HCT116 (cell line): Measurements from ENCODE around the gene PACRG. TPM values are rescaled to one million over a fixed set of nuclear protein-coding genes. Genes with fewer than 3 reads are reported as not detected.

Experiments
- ATAC-seq: fragments of 200-7000 bp; cut with Tn5 transposase; 2 replicates; pipeline ENCODE4 v1.9.1; 2020; ENCODE audit warnings: mild to moderate bottlenecking, moderate library complexity
- BruUV-seq: library from RNA; stranded (reverse); fragments of 400-500 nt; replicated peaks from 2 replicates; lab custom pipeline; 2021; lab: Mats Ljungman, UMichigan
- CTCF ChIA-PET: fragments of 300-600 bp; sonication (Branson Sonifier 250); formaldehyde crosslinking; loops from one replicate; lab custom pipeline; 2021; ENCODE audit warnings: antibody characterized with exemption; lab: Charles Lee
- POLR2A ChIA-PET: fragments of 300-600, 350-600 bp; sonication (Branson Sonifier 250); formaldehyde crosslinking; loops from one replicate; lab custom pipeline; 2021; ENCODE audit warnings: antibody characterized with exemption; lab: Charles Lee
- RAD21 ChIA-PET, 2 experiments: fragments of 300-600 bp; sonication (Branson Sonifier 250); formaldehyde crosslinking; loops; one replicate each; lab custom pipeline; 2023; ENCODE audit warnings: low total read pairs in 2 of 2; ENCODE audit not compliant: uncharacterized antibody in 2 of 2, unreplicated experiment in 2 of 2, low non-redundant PET in 1 of 2; lab: Charles Lee
- DNase-seq: peaks from one replicate; pipeline ENCODE4 v3.0.0-alpha.2; 2010; ENCODE audit warnings: low read depth, low spot score
- H2AFZ ChIP-seq: fragments of 200-600 bp; shearing (Covaris generic), sonication (generic); 2 replicates; pipeline ENCODE4 v1.6.1; 2017; ENCODE audit warnings: low read depth, mixed run types, mixed read lengths, antibody characterized with exemption, low read length; ENCODE audit not compliant: poor library complexity, severe bottlenecking
- H3K27ac ChIP-seq: 2 replicates; pipeline ENCODE4 v1.5.1; 2012; ENCODE audit warnings: low read depth, low read length
- H3K27me3 ChIP-seq: fragments of 200-600 bp; sonication (generic); 2 replicates; pipeline ENCODE4 v1.6.1; 2016; ENCODE audit warnings: mixed run types, low read length, mixed read lengths; ENCODE audit not compliant: insufficient read depth
- H3K36me3 ChIP-seq, 2 experiments: fragments of 200-500 bp in 1 of 2; fragments of 200-600 bp in 1 of 2; sonication (Bioruptor generic) in 1 of 2; sonication (generic) in 1 of 2; 2 replicates each; pipeline versions ENCODE4 v1.5.1 to v1.6.1; 2014 to 2016; ENCODE audit warnings: low read length in 2 of 2, inconsistent platforms in 1 of 2, mixed read lengths in 1 of 2, mixed run types in 1 of 2; ENCODE audit not compliant: insufficient read depth in 2 of 2, control insufficient read depth in 1 of 2
- H3K4me1 ChIP-seq, 2 experiments: fragments of 200-600 bp in 1 of 2; sonication (generic) in 1 of 2; 2 replicates each; pipeline versions ENCODE4 v1.5.1 to v1.6.1; 2012 to 2017; ENCODE audit warnings: low read length in 2 of 2, inconsistent platforms in 1 of 2, mild to moderate bottlenecking in 1 of 2, mixed read lengths in 1 of 2, mixed run types in 1 of 2, moderate library complexity in 1 of 2; ENCODE audit not compliant: insufficient read depth in 2 of 2, control insufficient read depth in 1 of 2
- H3K4me2 ChIP-seq: fragments of 200-600 bp; sonication (generic); 2 replicates; pipeline ENCODE4 v1.6.1; 2017; ENCODE audit warnings: mixed run types, low read length, mixed read lengths
- H3K4me3 ChIP-seq, 2 experiments: fragments of 200-600 bp in 1 of 2; sonication (generic) in 1 of 2; replicated peaks in 1 of 2; 2 replicates each; pipeline ENCODE4 v1.5.1; 2011 to 2016; ENCODE audit warnings: low read length in 2 of 2, control low read depth in 1 of 2, low read depth in 1 of 2, mild to moderate bottlenecking in 1 of 2, mixed read lengths in 1 of 2, mixed run types in 1 of 2
- H3K79me2 ChIP-seq: fragments of 200-600 bp; sonication (generic); 2 replicates; pipeline ENCODE4 v1.6.1; 2017; ENCODE audit warnings: mild to moderate bottlenecking, mixed run types, low read length, moderate library complexity, mixed read lengths; ENCODE audit not compliant: insufficient read depth
- H3K9ac ChIP-seq: fragments of 200-600 bp; sonication (generic); 2 replicates; pipeline ENCODE4 v1.6.1; 2016; ENCODE audit warnings: low read length, mixed read lengths
- H3K9me2 ChIP-seq: fragments of 200-600 bp; sonication (generic), shearing (Covaris generic); 2 replicates; pipeline ENCODE4 v1.6.1; 2017; ENCODE audit warnings: mixed run types, mild to moderate bottlenecking, moderate library complexity; ENCODE audit not compliant: insufficient read depth
- H3K9me3 ChIP-seq, 2 experiments: fragments of 200-500 bp in 1 of 2; fragments of 200-600 bp in 1 of 2; sonication (Bioruptor generic) in 1 of 2; sonication (generic) in 1 of 2; 2 replicates each; pipeline ENCODE4 v1.6.1; 2014 to 2017; ENCODE audit warnings: low read length in 2 of 2, mixed read lengths in 2 of 2, inconsistent platforms in 1 of 2, low read depth in 1 of 2, mild to moderate bottlenecking in 1 of 2, mixed run types in 1 of 2, moderate library complexity in 1 of 2; ENCODE audit not compliant: control insufficient read depth in 1 of 2, insufficient read depth in 1 of 2
- H4K20me1 ChIP-seq: fragments of 200-600 bp; sonication (generic), shearing (Covaris generic); 2 replicates; pipeline ENCODE4 v1.6.1; 2017; ENCODE audit warnings: mixed run types, mild to moderate bottlenecking, moderate library complexity; ENCODE audit not compliant: insufficient read depth
- CEBPB ChIP-seq: IDR thresholded peaks from 2 replicates; pipeline ENCODE4 v1.6.1; 2012; ENCODE audit warnings: low read depth
- CTCF ChIP-seq, 3 experiments: fragments of 200-600 bp in 1 of 3; sonication (generic) in 1 of 3; IDR thresholded peaks in 2 of 3; conservative IDR thresholded peaks in 1 of 3; 2 replicates each; pipeline ENCODE4 v1.5.1; 2012 to 2017; ENCODE audit warnings: low read depth in 2 of 3, low read length in 2 of 3, antibody characterized with exemption in 1 of 3, borderline replicate concordance in 1 of 3, control low read depth in 1 of 3, mild to moderate bottlenecking in 1 of 3, mixed read lengths in 1 of 3, mixed run types in 1 of 3, moderate library complexity in 1 of 3; ENCODE audit not compliant: insufficient read depth in 1 of 3
- EGR1 ChIP-seq: IDR thresholded peaks from 2 replicates; pipeline ENCODE4 v1.6.1; 2012; ENCODE audit warnings: low read depth
- ELF1 ChIP-seq: IDR thresholded peaks from 2 replicates; pipeline ENCODE4 v1.6.1; 2012; ENCODE audit warnings: low read depth, borderline replicate concordance
- EZH2 ChIP-seq: fragments of 200-600 bp; sonication (generic); IDR thresholded peaks from 2 replicates; pipeline ENCODE4 v1.6.1; 2017; ENCODE audit warnings: antibody characterized with exemption, mixed run types
- EZH2phosphoT487 ChIP-seq: fragments of 200-600 bp; IDR thresholded peaks from 2 replicates; pipeline ENCODE4 v1.6.1; 2018; ENCODE audit warnings: antibody characterized with exemption, borderline replicate concordance
- FOSL1 ChIP-seq: IDR thresholded peaks from 2 replicates; pipeline ENCODE4 v1.6.1; 2012; ENCODE audit warnings: low read depth
- POLR2A ChIP-seq: IDR thresholded peaks from 2 replicates; pipeline ENCODE4 v1.7.0; 2011; ENCODE audit warnings: borderline replicate concordance; ENCODE audit not compliant: insufficient read depth, insufficient read length; ENCODE audit errors: extremely low read depth
- POLR2AphosphoS5 ChIP-seq: IDR thresholded peaks from 2 replicates; pipeline ENCODE4 v1.6.1; 2011; ENCODE audit warnings: mild to moderate bottlenecking, low read depth, low read length, moderate library complexity
- RAD21 ChIP-seq: IDR thresholded peaks from 2 replicates; pipeline ENCODE4 v1.6.1; 2012; ENCODE audit warnings: low read depth, mild to moderate bottlenecking
- SIN3A ChIP-seq: IDR thresholded peaks from 2 replicates; pipeline ENCODE4 v1.6.1; 2012; ENCODE audit warnings: low read depth
- SP1 ChIP-seq: IDR thresholded peaks from 2 replicates; pipeline ENCODE4 v1.6.1; 2012; ENCODE audit warnings: low read depth
- TCF7L2 ChIP-seq: IDR thresholded peaks from 2 replicates; pipeline ENCODE4 v1.7.0; 2011; ENCODE audit warnings: borderline replicate concordance, inconsistent platforms; ENCODE audit not compliant: insufficient read depth, insufficient read length; ENCODE audit errors: extremely low read depth
- ZNF274 ChIP-seq: fragments of 200-500 bp; sonication (Bioruptor generic); IDR thresholded peaks from 2 replicates; pipeline ENCODE4 v1.6.1; 2014; ENCODE audit warnings: mild to moderate bottlenecking, low read depth, low read length, inconsistent platforms
- intact Hi-C: fragments of 100-400 bp; cut with micrococcal nuclease; formaldehyde crosslinking; loops from 2 replicates; pipeline ENCODE4 v1.10.0; 2022
- total RNA-seq: library from RNA; stranded (reverse); gene quantifications from one replicate; pipeline ENCODE4 v1.2.1, GENCODE V29; 2021; ENCODE audit not compliant: unreplicated experiment
- TF ChIP-seq, protein P1 (sequence below): IDR thresholded peaks from 2 replicates; pipeline ENCODE4 v1.6.1; 2012; ENCODE audit warnings: low read depth
- TF ChIP-seq, protein P2 (sequence below): IDR thresholded peaks from 2 replicates; pipeline ENCODE4 v1.6.1; 2012

PACRG gene
- total RNA-seq, 1 experiment from 2014 or later: 0.71 TPM

DNA sequence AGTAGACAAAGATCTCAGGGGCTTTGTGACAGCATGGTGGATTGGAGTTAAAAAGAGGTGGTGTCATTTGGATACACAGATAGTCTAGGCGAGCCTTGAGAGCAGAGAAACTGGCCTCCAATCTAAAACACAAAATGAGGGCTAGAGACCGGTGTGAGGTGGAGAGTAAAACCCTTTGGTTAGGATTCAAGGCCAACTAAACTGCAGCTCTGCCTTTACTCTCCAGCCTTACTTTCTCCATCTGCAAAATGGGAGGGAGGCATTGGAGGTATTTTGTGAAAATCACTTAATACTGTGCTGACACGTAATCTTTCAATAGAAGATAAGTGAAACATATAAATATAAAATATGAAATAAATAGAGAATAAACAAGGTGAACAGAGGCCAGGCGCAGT lies 597.6 kb downstream of the PACRG start:
- BruUV-seq: no TSS peak
- TF ChIP-seq RAD21 (no peak), POLR2AphosphoS5 (no peak), FOSL1 (no peak), CEBPB (no peak), SIN3A (no peak), TCF7L2 (no peak), POLR2A (no peak), EZH2 (no peak), ZNF274 (no peak), EGR1 (no peak), ELF1 (no peak), SP1 (no peak), EZH2phosphoT487 (no peak), CTCF (IDR thresholded peaks at IDR 0.05 in 2 of 3, conservative IDR thresholded peaks at IDR 0.05 in 1 of 3; ENCODE audit: borderline replicate concordance in 1 of 3, insufficient read depth in 1 of 3, low read depth in 2 of 3, low read length in 2 of 3) (no peak)
- TF ChIP-seq, protein P1, sequence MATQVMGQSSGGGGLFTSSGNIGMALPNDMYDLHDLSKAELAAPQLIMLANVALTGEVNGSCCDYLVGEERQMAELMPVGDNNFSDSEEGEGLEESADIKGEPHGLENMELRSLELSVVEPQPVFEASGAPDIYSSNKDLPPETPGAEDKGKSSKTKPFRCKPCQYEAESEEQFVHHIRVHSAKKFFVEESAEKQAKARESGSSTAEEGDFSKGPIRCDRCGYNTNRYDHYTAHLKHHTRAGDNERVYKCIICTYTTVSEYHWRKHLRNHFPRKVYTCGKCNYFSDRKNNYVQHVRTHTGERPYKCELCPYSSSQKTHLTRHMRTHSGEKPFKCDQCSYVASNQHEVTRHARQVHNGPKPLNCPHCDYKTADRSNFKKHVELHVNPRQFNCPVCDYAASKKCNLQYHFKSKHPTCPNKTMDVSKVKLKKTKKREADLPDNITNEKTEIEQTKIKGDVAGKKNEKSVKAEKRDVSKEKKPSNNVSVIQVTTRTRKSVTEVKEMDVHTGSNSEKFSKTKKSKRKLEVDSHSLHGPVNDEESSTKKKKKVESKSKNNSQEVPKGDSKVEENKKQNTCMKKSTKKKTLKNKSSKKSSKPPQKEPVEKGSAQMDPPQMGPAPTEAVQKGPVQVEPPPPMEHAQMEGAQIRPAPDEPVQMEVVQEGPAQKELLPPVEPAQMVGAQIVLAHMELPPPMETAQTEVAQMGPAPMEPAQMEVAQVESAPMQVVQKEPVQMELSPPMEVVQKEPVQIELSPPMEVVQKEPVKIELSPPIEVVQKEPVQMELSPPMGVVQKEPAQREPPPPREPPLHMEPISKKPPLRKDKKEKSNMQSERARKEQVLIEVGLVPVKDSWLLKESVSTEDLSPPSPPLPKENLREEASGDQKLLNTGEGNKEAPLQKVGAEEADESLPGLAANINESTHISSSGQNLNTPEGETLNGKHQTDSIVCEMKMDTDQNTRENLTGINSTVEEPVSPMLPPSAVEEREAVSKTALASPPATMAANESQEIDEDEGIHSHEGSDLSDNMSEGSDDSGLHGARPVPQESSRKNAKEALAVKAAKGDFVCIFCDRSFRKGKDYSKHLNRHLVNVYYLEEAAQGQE: no peak
- TF ChIP-seq, protein P2, sequence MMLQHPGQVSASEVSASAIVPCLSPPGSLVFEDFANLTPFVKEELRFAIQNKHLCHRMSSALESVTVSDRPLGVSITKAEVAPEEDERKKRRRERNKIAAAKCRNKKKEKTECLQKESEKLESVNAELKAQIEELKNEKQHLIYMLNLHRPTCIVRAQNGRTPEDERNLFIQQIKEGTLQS: no peak
- no peak overlapping the region for H3K4me2 ChIP-seq
- H3K9ac ChIP-seq: no peak overlapping the region
- H3K4me1 ChIP-seq: no peaks in the 10 kb centered on the region
- H3K4me3 ChIP-seq: no peak overlapping the region
- H3K9me2 ChIP-seq: no peaks in the 10 kb centered on the region
- ATAC-seq (no peak), DNase-seq (no peak)
- H3K27me3 ChIP-seq: no peaks in the 10 kb centered on the region
- H2AFZ ChIP-seq: no peak overlapping the region
- RAD21 ChIA-PET: no interaction called here
- no peaks in the 10 kb centered on the region for H3K79me2 ChIP-seq
- H3K36me3 ChIP-seq: no peaks in the 10 kb centered on the region
- POLR2A ChIA-PET: no interaction called here
- H4K20me1 ChIP-seq: no peaks in the 10 kb centered on the region
- intact Hi-C loops: no loop called here
- CTCF ChIA-PET: no interaction called here
- no peaks in the 10 kb centered on the region; a peak in 1 of 4 replicates for H3K9me3 ChIP-seq
- H3K27ac ChIP-seq: no peak overlapping the region
